Parathyroid adenoma (tissue), 2 donors: Measurements from ENCODE around the gene GNG12.
A peak's percentile ranks its signal among the peaks of the same experiment; 100 is the strongest.

Experiments
- H2AFZ ChIP-seq: fragments of 300-600 bp; sonication (generic); one replicate; pipeline ENCODE4 v1.7.0; 2017; ENCODE audit warnings: antibody characterized with exemption, mild to moderate bottlenecking
- H3K27ac ChIP-seq: fragments of 300-600 bp; sonication (generic); one replicate; pipeline ENCODE4 v1.7.0; 2017
- H3K27me3 ChIP-seq: fragments of 300-600 bp; sonication (generic); one replicate; pipeline ENCODE4 v1.7.0; 2017; ENCODE audit warnings: low read length; ENCODE audit not compliant: control insufficient read depth, insufficient read depth
- H3K36me3 ChIP-seq: fragments of 300-600 bp; sonication (generic); one replicate; pipeline ENCODE4 v1.7.0; 2017; ENCODE audit warnings: low read length; ENCODE audit not compliant: control insufficient read depth, insufficient read depth
- H3K4me1 ChIP-seq: fragments of 300-600 bp; sonication (generic); one replicate; pipeline ENCODE4 v1.7.0; 2017; ENCODE audit warnings: control low read depth
- H3K4me2 ChIP-seq: fragments of 300-600 bp; sonication (generic); one replicate; pipeline ENCODE4 v1.7.0; 2017; ENCODE audit warnings: low read length
- H3K4me3 ChIP-seq: fragments of 300-600 bp; sonication (generic); one replicate; pipeline ENCODE4 v1.7.0; 2017; ENCODE audit warnings: low read depth, low read length
- H3K79me2 ChIP-seq: fragments of 300-600 bp; sonication (generic); one replicate; pipeline ENCODE4 v1.7.0; 2017; ENCODE audit warnings: control low read depth
- H3K9ac ChIP-seq: fragments of 300-600 bp; sonication (generic); one replicate; pipeline ENCODE4 v1.7.0; 2017; ENCODE audit warnings: mild to moderate bottlenecking
- H3K9me3 ChIP-seq: fragments of 300-600 bp; sonication (generic); one replicate; pipeline ENCODE4 v1.7.0; 2017; ENCODE audit warnings: low read length; ENCODE audit not compliant: control insufficient read depth
- TF ChIP-seq, protein P1 (sequence below): fragments of 300-600 bp; sonication (generic); IDR thresholded peaks from one replicate; pipeline ENCODE4 v1.7.0; 2017; ENCODE audit warnings: antibody characterized with exemption, mild to moderate bottlenecking
- donor health status: primary hyperparathyroidism.

GNG12 gene

GRCh38 chr1:67683766-67684525 is 149.3 kb downstream of the GNG12 start:
- no peaks in the 10 kb centered on the region for H3K36me3 ChIP-seq
- H3K4me3 ChIP-seq, result peak overlapping the region; percentile 93
- no peaks in the 10 kb centered on the region for H3K9me3 ChIP-seq
- peaks cover 7% of the 10 kb centered on the region for H3K4me1 ChIP-seq
- peak overlapping the region; percentile 71 for H3K4me2 ChIP-seq
- H3K9ac ChIP-seq, result no peak overlapping the region
- no peaks in the 10 kb centered on the region for H3K79me2 ChIP-seq
- TF ChIP-seq, protein P1, sequence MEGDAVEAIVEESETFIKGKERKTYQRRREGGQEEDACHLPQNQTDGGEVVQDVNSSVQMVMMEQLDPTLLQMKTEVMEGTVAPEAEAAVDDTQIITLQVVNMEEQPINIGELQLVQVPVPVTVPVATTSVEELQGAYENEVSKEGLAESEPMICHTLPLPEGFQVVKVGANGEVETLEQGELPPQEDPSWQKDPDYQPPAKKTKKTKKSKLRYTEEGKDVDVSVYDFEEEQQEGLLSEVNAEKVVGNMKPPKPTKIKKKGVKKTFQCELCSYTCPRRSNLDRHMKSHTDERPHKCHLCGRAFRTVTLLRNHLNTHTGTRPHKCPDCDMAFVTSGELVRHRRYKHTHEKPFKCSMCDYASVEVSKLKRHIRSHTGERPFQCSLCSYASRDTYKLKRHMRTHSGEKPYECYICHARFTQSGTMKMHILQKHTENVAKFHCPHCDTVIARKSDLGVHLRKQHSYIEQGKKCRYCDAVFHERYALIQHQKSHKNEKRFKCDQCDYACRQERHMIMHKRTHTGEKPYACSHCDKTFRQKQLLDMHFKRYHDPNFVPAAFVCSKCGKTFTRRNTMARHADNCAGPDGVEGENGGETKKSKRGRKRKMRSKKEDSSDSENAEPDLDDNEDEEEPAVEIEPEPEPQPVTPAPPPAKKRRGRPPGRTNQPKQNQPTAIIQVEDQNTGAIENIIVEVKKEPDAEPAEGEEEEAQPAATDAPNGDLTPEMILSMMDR, result no peak
- H3K27ac ChIP-seq, result peak overlapping the region; percentile 43
- no peaks in the 10 kb centered on the region for H3K27me3 ChIP-seq
- H2AFZ ChIP-seq, result peak overlapping the region; percentile 69

DNA sequence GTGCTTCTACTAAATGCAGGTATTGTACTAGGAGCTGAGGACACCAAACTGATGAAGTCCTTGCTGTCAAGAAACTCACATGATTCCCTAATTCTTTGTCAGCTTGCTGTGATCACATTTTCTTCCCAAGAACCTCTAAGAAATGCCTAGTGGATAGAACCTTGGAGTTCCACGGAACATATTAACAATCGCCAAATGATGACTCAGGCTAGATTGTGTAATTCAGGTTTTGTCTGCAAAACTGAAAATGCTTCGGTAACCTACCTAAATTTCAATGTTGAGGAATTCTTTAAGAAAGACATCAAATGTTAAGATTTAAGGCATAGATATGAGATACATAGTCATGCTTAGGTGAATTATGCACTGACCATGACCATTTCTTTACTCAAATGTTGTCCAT is 150.0 kb downstream of the GNG12 start:
- Histone ChIP-seq H3K4me1 (peaks cover 7% of the 10 kb centered on the region), H3K27ac (no peak overlapping the region)

DNA sequence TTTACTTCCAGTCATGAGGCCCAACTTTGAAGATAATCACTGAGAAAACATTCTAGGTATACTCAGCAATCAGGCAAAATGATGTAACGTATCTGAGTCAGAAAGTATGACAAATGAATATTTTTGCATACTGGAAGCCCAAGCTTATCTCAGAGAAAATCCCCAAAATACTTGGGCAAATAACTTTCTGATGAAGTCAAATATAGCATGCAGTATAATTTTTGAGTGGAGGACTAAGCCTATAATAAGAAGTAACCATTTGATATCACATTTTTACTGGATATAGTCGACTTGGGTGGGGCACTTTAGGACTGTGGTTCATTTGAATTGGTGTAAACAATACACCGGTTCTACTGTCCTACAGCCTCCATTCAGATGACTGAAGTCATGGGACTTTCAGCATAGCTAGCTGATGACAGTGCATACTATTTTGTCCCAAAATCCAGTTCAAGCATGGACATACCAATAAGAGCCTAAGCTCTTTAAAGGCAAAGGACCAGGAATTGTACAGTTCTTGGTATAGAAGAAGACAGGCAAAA is 150.5 kb downstream of the GNG12 start:
- Histone ChIP-seq H3K4me2 (no peak overlapping the region), H3K4me1 (peaks cover 7% of the 10 kb centered on the region), H3K79me2 (no peaks in the 10 kb centered on the region), H3K27me3 (no peaks in the 10 kb centered on the region), H3K27ac (no peak overlapping the region), H3K9ac (no peak overlapping the region), H3K36me3 (no peaks in the 10 kb centered on the region), H3K9me3 (no peaks in the 10 kb centered on the region), H2AFZ (no peak overlapping the region), H3K4me3 (peak overlapping the region; percentile 3)
- TF ChIP-seq, protein P1, result no peak

More for the DNA sequence above, 150.0 kb downstream of the GNG12 start:
- Histone ChIP-seq H3K27me3 (no peaks in the 10 kb centered on the region), H2AFZ (peak overlapping the region; percentile 3), H3K36me3 (no peaks in the 10 kb centered on the region), H3K4me2 (no peak overlapping the region), H3K4me3 (peak overlapping the region; percentile 3), H3K79me2 (no peaks in the 10 kb centered on the region), H3K9ac (no peak overlapping the region), H3K9me3 (no peaks in the 10 kb centered on the region)
- TF ChIP-seq, protein P1, result no peak

DNA sequence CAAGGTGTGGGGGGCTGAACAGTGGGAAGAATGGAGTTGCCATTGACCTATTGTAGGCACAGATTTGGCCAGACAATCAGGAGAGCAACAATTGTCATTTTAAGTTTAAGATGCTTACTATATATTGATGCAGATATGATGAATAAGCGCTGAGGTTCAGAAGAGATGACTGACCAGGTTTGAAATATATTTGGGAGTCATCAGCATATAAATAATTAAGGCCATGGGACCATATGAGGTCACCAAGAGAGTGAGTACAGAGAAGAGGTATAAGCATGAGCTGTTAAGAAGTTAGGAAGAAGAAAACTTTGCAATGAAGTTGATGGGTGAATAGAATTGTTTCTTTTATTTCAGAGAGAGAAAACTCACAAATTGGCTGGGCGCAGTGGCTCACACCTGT is 152.8 kb downstream of the GNG12 start:
- Histone ChIP-seq H3K4me2 (no peak overlapping the region), H3K36me3 (no peaks in the 10 kb centered on the region), H3K27me3 (no peaks in the 10 kb centered on the region), H3K9me3 (no peaks in the 10 kb centered on the region), H2AFZ (no peak overlapping the region), H3K4me1 (peaks cover 4% of the 10 kb centered on the region), H3K9ac (no peak overlapping the region), H3K79me2 (no peaks in the 10 kb centered on the region), H3K4me3 (no peak overlapping the region), H3K27ac (no peak overlapping the region)
- TF ChIP-seq, protein P1, result no peak

DNA sequence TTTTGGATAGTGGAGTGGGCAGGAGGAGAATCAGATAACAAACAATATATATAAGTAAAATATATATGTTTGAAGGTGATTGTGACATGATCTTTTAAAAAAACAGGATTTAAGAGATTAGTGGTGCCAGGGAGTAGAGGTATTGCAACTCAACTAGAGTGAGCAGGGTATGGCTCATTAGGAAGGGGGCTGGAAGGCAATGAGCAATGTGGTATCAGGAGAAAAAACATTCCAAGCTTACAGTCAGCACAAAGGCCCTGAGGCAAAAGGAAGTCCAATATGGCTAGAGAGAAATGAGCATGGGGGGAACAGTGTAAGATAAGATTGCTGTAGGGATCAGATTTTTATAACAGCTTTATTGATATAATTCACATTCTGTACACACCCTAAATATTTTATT is 153.6 kb downstream of the GNG12 start:
- no peaks in the 10 kb centered on the region for H3K9me3 ChIP-seq
- H3K4me3 ChIP-seq, result no peak overlapping the region
- no peaks in the 10 kb centered on the region for H3K79me2 ChIP-seq
- no peak overlapping the region for H3K9ac ChIP-seq
- peaks cover 4% of the 10 kb centered on the region for H3K4me1 ChIP-seq
- TF ChIP-seq, protein P1, result no peak
- no peaks in the 10 kb centered on the region for H3K27me3 ChIP-seq
- no peak overlapping the region for H3K27ac ChIP-seq
- no peak overlapping the region for H3K4me2 ChIP-seq
- no peaks in the 10 kb centered on the region for H3K36me3 ChIP-seq
- H2AFZ ChIP-seq, result no peak overlapping the region
